Stimulated activated CD4-positive, alpha-beta T cell treated with anti-CD3 and anti-CD28 coated beads, Interleukin-12 subunit alpha, Interleukin-12 subunit beta, amount 100 ng/mL, for 4 hours (primary cell): ENCODE results near the gene ITGA11.

Experiments used
- DNase-seq: peaks from one replicate; pipeline ENCODE4 v3.0.0-alpha.2; 2020

The ITGA11 gene

DNA sequence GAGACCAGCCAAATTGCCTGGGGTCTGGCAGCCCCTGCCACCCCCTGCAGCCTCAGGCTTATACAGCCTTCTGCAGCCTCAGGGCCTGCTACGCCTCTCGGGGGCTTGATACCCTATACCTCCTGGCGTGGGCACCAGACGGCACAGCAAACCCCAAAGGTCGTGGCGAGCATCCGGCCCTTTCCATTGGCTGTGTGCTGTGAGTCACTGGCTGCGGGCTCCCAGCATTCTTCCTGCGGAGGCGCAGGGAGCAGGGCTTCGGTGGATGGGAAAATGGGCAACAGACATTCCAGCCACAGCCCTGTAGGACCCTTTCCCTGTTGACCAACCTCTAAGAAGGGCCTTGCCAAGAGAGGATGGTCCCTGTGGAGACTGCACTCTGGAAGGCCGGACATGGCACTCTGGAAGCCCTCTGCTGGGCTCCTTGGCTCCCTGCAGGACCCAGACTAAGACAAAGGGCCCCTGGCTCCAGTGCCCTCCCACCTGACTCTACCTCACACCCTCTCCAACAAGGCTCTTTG lies 59.6 kb downstream of the ITGA11 start:
- no peak for DNase-seq

DNA sequence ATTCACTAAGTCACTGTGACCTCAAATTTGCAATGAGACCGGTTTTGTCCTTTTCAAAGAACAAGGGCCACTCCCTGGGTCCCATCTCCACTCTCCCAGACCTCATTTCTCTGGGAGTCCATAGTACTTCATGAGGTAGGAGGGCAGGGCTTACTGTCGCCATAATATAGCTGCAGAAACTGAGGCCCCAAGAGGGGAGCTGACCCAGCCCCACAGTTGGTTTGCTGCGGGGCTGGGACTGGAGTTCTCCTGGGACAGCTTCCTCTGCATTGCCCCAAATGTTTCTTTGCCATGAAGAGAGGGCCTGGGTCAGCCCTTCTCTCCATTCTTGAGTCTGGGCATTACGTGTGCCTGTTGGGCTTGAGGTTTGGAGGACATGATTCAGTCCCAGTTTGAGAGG lies 60.1 kb downstream of the ITGA11 start:
- no peak for DNase-seq

DNA sequence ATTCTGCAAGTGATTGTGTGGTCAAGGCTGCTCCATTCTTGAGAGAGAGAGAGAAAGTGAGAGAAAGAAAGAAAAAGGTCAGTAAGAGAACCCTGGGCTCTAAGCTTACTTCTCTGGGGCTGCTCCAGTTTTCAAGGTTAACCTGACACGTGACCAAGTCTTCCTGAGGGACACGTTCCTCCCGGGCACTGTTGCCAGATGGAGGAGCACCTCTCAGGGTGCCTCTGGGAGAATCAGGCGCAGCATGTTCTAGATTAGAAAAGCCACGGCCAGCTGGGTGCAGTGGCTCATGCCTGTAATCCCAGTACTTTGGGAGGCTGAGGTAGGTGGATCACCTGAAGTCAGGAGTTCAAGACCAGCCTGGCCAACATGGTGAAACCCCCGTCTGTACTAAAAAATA lies 60.8 kb downstream of the ITGA11 start:
- DNase-seq: no peak

GRCh38 chr15:68370768-68371151 lies 61.2 kb downstream of the ITGA11 start:
- DNase-seq: no peak

GRCh38 chr15:68369931-68370767 lies 61.8 kb downstream of the ITGA11 start:
- no peak for DNase-seq

- DNase-seq: no peak
Measured at GRCh38 chr15:68368731-68369435, 63.1 kb downstream of the ITGA11 start.

GRCh38 chr15:68367992-68368391 lies 64.0 kb downstream of the ITGA11 start:
- DNase-seq: no peak

- DNase-seq: no peak
Measured at GRCh38 chr15:68367226-68367625, 64.7 kb downstream of the ITGA11 start.

GRCh38 chr15:68366314-68366713 lies 65.6 kb downstream of the ITGA11 start:
- DNase-seq: no peak

- no peak for DNase-seq
Measured at GRCh38 chr15:68365770-68366169, 66.2 kb downstream of the ITGA11 start.

GRCh38 chr15:68365140-68365745 lies 66.7 kb downstream of the ITGA11 start:
- no peak for DNase-seq

- no peak for DNase-seq
Measured at GRCh38 chr15:68364660-68365035, 67.3 kb downstream of the ITGA11 start.

DNA sequence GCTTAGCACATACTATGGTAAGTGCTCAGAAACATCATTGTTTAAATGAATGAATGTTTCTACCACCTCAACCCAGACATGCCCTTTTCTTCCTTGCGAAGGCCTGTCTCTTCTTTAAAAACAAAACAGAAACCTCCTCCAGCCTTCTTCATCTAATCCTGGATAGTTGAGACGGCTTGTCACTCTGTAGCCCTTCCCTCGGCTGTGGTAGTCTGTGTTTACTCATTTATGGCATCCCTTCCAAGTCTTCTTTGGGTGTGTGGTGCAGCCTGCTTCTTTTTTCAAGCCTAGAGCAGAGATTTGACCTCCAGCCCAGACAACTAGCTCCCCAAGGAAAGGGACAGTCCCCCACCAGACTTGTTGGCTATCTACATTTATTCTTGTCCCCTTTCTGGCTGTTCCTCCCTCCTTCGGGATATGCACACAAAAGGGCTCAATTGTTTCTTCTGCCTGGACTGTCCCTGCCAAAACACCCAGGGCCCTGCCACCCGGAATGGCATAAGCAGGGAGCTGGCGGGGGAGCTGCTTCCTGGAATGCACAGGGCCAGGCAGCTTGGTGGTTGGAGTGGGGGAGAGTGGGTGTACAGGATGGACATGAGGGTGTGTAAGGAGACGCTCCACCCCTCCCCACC lies 67.8 kb downstream of the ITGA11 start:
- no peak for DNase-seq

DNA sequence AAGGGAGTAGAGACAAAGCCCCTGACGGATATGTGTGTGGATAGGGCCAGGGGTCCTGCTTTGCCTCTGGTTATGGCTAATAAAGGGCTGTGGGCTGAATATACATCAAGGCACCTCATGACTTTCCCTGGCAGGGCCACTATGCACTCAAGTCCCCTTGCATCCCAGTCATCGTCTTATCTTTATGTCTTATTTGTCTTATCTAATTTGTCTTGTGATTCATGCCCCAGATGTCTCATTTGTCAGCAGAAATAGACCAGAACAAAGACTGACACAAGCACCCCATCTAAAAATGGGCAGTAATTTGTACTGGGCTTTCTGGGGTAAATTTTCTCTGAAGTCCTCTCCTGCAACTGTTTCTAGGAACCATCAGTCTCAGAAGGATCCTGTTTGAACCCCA lies 68.6 kb downstream of the ITGA11 start:
- DNase-seq: no peak

DNA sequence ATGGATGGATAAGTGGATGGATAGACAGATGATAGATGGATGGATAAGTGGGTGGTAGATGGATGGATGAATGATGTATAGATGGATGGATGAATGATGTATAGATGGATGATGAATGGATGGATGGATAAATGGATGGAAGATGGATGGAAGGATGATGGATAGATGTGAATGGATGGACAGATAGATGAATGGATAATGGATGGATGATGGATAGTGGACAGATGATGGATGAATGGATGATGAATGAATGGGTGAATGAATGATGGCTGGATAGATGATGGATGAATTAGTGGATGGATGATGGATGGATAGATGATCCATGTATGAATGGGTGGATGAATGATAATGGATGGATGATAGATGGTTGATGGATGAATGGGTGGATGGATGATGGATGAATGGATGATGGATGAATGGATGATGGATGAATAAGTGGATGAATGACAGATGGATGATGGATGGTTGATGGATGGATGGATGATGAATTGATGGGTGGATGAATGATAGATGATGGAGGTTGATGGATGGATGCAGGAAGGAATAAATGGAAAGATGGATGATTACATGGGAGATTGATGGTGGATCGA lies 69.3 kb downstream of the ITGA11 start:
- no peak for DNase-seq

- DNase-seq: no peak
Measured at GRCh38 chr15:68360721-68361120, 71.2 kb downstream of the ITGA11 start.

DNA sequence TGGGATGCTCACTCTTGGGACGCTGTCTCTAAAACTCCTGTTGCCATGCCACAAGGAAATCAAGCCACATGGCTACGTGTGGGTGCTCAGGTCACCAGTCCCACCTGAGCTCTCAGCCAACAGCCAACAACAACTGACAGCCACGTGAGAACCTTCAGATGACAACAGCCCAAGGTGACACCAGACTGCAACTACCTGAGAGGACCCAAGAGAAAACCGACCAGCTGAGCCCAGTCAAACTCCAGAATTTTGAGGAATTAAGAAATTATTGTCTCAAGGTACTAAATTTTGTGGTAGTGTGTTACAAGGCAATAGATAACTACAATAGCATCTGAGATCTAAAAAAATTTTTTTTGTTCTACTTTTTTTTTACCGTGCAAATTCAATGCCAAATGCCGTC lies 75.2 kb downstream of the ITGA11 start:
- no peak for DNase-seq

GRCh38 chr15:68354923-68355322 lies 77.0 kb downstream of the ITGA11 start:
- DNase-seq: no peak

GRCh38 chr15:68354268-68354667 lies 77.7 kb downstream of the ITGA11 start:
- no peak for DNase-seq

DNA sequence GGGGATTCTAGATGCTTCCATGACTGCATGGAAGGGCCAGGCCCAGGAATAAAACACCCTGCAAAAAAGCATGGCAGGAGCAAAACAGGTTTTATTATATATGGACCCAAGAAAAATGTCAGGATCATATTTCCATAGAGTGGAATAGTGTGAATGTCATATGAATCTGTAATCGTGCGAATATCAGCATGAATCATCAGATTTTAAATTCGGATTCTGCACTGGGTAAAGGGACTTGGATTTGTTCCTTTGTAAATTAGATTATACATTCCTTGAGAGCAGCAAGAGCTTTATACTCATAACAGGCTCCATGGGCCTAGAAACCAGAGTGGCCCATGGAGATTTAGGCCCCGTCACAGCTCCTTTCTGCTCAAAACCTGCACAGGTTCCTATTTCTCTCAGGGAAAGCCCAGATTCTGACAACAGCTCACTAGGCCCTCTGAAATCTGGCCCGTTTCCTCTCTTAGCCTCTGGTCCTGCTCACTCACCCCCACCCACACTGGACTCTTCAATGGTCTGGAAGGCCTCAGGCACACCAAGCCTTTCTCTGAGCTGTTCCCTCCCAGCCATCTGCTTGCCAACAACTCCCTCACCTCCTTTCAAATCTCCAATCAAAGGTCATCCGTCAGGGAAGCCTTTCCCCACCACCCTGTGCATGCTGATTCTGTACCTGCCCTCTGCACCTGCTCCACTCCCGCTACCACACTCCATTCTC lies 78.4 kb downstream of the ITGA11 start:
- DNase-seq: no peak

DNA sequence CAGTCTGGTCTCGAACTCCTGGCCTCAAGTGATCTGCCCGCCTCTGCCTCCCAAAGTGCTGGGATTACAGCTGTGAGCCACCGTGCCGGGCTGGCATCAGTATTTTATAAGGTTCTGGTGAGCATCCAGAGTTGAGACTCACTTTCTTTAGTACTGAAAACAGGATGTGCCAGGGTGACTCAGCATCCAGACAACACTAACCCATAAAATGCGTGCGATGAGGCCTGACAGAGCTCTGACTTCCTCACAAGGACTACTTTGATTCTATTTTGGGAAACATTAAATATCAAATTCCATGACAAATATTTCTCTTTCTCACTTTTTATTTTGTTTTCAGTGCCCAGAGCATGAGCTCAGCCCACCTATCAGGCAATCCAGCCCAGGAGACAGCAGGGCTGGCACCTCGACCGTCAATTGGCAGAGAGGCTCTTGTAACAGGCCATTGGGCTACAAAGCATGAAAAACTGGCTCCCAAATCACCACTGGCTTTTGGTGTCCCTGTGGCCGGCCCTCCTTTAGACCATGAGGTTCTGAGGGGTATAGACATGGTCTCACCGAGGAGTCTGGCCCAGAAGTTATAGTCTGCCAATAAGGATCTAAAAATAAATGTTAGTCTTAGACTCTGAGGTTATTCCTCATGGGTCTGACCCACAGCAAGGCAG lies 79.4 kb downstream of the ITGA11 start:
- peak; percentile 25 for DNase-seq

DNA sequence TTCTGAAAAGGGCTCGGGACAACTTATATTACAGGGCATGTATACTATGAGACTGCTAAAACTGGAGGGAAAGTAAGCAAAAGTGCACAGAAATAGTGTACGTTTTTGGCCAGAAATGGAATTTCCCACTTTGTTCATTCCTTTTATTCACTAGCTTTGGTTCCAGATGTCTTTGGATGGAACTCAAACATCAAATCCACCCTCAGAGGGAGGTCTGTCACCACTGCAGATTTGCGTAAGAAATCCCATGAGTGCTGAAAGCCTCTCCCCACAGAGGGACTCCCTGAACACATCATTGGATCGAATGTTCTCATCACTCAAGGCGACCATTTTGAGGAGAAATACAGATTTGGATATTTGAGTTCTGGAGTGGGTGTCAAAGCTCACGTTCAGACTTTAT lies 82.8 kb downstream of the ITGA11 start:
- no peak for DNase-seq
